RKO (cell line): ENCODE measurements around the gene DPM1.
A peak's percentile ranks its signal among the peaks of the same experiment; 100 is the strongest.

Source experiments
- DNase-seq: peaks from one replicate; pipeline ENCODE4 v3.0.0-alpha.2; 2016; ENCODE audit warnings: low spot score

The DPM1 gene

GRCh38 chr20:50957798-50958614, at the start of gene DPM1:
TSS of gene DPM1 (minus strand) at chr20:50958532. CDS start at chr20:50958523, 9 bp downstream.
- DNase-seq = peak; percentile 94

- DNase-seq = no peak
Observed at GRCh38 chr20:51005214-51005613, 46.9 kb upstream of the DPM1 start.

DNA sequence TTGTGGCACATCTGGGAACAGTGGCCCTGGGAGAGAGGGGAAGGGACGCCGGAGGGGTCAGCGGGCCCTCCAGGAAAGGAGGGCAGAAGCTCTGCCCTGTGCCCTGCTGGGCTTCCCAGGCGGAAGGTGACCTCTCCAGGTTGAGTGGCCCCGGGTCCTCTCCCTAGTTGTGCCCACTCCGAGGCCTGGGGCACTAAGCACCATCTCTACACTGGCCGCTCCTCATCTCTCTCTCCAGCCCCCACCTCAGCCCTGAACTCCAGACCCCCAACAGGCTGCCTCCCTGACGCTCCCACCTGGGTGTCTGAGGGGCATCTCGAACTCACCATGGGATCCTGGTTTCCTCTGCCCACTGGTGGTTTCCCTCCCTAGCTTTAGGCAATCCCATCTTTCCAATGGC, 46.4 kb upstream of the DPM1 start:
- no peak for DNase-seq

DNA sequence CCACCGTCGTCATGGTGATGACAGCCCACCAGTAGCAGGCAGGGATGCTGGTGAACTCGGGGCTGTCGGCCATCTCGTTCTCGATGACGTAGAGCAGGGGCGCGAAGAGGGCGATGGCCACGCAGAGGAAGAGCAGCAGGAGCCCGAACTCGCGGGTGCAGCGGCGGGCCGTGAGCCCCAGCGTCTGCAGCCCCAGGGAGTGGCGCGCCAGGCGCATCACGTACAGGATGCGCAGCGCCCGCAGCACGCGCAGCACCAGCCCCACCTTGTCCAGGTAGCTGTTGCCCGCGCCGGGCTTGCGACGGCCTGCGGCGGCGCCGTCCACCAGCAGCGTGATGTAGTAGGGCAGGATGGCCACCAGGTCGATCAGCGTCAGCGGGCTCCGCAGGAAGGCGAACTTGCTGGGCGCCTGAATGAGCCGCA, 46.0 kb upstream of the DPM1 start:
- no peak for DNase-seq

GRCh38 chr20:51003753-51004152, 45.4 kb upstream of the DPM1 start:
- DNase-seq = no peak

GRCh38 chr20:51002633-51003032, 44.3 kb upstream of the DPM1 start:
- no peak for DNase-seq

DNA sequence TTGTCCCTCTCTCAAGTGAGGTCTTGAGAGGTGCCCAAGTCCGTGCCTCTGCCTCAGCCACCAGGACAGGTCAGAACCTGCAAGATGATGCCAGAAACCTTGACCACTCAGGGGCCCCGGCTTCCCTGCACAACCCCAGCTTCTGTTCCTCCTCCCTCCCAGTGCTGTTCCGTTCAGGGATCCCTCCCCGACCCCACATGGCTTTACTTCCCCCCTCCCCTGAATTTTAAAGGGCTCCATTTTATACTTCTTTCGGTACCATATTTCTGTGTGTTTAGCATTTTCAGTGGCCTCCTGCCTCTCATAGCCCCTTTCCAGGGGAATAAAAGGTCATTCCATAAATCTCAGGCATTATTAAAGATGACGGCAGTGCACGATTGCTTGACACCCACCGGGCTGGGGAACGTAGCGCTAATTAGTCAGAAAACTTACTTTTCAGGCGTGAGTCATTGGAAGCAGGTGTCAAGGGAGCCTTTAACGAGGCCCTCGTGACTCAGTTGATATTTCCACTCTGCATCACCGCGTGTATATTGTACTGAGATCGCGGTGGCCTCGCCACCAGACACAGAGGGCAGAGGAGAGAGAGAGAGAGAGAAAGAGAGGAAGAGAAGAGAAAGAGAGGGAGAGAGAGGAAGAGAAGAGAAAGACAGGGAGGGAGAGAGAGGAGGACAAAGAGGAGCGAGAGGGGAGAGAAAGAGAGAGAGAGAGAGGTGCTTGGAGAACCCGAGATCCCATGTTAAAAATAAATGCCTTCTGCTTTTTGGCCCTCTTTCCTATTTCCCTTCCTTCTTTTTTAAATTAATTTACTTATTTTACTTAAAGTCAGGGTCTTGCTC, 43.3 kb upstream of the DPM1 start:
- peak; percentile 80 for DNase-seq

DNA sequence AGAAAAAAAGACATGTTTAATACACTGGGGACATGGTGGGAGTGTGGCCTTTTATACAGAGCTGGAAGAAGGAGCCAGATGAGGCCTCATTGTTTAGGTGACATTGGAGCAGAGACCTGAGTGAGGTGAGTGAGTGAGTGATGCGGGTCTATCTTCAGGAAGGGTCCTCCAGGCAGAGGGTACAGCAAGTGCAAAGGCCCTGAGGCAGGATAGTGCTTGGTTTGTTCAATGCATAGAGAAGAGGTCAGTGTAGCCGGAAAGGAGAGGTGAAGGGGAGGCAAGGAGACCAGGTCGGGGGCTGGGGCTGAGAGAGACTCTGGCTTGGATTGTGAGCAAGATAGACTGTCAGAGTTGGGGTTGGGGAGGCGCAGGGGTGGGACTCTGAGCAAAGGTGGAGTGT, 41.0 kb upstream of the DPM1 start:
- no peak for DNase-seq

DNA sequence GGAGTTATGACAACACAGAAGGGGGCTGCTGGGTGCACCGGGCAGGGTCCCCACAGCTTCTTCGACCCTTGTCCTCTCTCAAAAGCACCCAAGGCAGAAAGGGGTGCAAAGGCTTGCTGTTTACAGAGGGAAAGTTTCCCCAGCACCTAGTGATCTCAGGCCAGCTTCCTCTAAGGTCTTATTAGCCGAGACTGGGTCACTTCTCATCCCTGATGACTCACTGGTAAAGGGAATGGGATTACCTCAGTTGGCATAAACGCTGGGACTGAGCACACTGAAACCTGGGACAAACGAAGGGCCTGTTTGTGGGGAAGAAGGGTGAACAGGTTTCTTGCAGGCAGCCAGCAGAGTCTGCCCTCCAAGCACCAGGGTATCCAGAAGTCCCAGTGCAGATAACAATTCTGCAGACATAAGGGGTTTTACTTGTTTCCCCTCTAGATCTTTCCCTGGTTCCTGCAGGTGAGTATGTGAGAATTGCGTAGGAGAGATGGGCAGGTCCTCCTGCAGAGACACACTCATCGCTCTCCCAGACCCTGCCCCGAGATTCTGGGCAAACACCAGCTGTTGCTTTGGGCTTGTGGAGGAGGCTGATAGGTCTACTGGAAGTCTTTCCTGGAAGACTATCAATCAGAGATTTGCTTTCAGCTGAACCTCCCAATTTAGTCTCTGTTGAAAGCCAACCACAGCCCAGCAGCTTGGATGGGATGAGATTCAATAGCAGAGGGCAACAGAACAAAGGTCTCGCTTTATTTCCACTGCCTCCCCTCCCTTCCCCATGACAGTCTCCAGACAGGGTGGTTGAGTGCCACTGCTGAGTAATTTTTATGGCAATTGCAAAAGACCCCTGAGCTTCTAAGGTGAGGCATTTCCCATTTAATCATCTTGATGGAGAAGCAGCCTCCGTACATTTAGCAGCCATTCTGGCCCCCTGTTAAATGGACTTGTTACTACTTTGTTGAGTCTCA, 38.9 kb upstream of the DPM1 start:
- no peak for DNase-seq

DNA sequence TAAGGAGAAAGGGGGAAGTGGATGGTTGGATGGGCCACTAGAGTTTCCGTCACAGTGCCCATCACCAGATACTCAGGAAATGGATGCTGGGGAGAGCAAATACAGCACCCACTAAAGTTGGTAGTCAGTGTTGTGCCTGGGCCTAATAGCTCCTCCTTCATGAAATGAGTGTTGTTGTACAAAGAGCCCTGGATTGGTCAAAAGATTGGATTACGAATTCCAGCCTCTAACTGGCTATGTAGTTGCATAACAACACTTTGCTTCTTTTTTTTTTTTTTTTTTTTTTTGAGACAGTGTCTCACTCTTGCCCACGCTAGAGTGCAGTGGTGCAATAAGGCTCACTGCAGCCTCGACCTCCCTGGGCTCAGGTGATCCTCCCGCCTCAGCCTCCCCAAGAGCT, 37.2 kb upstream of the DPM1 start:
- DNase-seq = peak; percentile 41

DNA sequence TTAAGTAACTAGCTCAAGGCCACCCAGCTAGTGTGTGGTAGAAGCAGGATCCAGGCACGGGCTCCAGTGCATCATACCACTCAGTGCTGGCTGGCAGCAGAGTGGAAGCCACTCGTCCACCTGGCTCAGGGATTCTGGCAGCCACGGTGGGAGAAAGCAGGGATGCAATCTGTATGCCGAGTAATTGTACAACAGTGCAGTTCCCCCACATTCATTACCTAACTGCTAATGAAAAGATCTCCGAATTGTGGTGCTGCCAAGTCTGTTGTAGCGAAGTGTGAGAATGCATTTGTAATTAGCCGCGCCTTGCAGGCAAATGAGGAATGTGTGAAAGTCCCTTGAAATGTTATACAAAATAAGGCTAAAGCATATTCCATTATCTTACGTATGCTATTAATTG, 35.5 kb upstream of the DPM1 start:
- DNase-seq = no peak

DNA sequence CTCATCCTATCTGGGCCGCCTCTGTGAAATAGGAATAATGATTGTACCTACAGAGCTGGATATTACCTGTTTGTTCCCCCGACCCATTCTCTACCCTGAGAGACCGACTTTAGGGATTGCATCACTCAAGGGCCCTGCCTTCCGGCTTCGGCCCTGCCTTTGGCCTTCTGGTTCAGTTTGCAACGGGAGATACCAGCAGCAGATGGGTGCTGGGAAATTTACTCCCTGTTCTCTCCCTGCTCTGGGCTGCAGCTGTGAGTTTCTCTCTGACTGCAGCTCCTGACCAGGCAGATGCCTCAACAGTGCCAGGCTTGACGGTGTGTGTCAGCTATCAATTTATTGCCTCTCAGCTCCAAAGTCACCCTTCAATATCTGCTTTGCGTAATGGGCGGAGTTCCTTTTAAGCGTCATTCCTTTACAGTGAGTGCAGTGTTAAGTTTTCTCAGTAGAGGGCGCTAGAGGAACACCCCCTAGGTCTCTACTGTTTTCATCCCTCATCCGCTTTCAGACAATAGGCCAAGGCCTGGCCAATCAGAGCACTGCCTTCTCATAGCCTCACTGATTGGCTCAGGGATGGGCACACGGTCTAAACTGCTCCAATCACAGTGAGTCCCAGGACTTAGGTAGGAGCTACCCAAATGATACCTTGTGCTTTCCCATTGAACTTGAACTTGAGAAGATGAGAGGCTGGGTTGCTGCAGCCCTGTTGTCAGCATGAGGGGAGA, 34.6 kb upstream of the DPM1 start:
- peak; percentile 84 for DNase-seq

DNA sequence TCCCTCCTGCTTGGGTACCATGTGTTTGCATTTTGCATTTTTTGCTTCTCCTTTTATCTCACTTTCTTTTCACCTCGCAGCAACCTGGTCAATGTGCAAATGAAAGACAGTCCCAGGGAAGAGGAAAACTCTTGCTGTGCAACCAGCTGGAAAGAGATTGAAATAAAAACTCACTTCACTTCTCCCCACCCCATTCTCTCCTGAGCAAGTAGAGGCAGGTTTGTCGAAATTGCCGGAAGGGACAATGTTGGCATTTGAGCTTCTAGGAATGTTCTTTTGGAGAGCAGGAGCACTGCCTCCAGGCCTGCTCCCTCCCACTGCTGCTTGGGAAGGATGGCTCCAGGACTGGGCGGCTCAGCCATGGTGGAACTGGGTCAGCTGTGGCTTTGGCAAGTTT, 34.0 kb upstream of the DPM1 start:
- DNase-seq = no peak

- DNase-seq = no peak
Observed at GRCh38 chr20:50991076-50991475, 32.7 kb upstream of the DPM1 start.

DNA sequence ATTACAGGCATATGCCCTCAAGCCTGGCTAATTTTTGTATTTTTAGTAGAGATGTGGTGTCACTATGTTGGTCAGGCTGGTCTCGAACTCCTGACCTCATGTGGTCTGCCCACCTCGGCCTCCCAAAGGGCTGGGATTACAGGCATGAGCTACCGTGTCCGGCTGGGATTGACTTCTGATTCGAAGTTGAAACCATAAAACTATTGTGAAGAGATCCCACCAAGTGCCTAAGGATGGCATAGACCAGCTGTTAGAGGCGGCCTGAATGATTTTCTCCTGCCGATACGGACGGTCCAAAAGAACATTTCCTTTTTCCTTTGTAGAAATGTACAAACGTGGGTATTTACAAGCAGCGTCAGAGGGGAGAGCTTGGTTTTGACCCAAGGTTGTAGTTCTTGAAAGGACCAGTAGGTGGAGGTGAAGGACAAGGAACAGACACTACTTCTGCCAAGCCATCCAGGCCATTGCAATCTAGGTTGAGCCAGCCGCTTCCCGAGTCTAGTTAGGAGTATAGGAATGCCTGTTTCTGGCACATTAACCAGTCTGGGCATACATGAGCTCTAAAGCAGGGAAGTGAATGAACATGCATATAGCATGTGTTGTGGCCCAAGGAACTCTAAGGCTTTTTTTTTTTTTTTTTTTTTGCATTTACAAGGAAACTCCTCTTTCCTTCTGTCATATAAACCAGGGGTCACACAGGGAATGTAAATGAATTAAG, 29.3 kb upstream of the DPM1 start:
- DNase-seq = peak; percentile 88

GRCh38 chr20:50983321-50983720, 25.0 kb upstream of the DPM1 start:
- no peak for DNase-seq

DNA sequence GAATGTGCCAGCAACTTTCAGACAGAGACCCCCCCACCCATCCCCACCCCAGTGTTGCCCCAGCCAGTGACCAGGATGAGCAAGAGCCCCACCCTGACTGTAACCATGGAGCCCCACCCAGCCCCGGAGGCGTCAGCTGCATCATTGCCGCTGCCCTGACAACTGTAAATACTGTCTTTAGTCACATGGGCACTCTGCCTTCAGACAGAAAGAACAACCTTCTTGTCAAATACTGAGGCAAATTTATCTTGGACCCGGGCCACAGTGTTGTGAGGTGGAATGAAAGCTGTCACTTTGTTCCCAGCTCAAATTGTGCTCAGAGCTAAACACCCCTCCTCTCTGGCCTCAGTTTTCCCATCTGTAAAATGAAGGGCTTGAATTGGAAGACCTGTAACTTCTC, 24.0 kb upstream of the DPM1 start:
- DNase-seq = peak; percentile 39

DNA sequence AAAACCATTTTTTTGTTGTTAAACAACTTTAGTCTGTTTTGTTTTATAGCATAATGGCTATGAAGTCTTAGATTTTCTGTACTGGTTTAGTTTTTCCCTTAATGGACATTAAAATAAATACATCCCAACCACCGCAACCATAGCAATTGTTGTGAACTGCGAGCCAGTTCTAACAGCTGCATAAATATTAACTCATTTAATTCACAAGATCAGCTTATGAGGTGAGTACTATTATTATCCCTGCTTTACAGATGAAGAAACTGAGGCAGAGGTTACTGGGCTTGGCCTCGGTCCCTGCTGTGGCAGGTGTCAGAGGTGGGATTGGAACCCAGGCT, 23.3 kb upstream of the DPM1 start:
- no peak for DNase-seq

- peak; percentile 82 for DNase-seq
Observed at GRCh38 chr20:50980851-50981713, 22.8 kb upstream of the DPM1 start.
